ENCODE results near the gene MOSMO. TPM values are rescaled to one million over a fixed set of nuclear protein-coding genes. Genes with fewer than 3 reads are reported as not detected.

The MOSMO gene
- total and polyA plus RNA-seq, 9 of the 15 experiments (the other 6 are each of a cell fraction or from before 2014, with no cell fraction given): 1.9 to 13.3 (median 7.7) TPM

GRCh38 chr16:22031483-22032083 is 23.7 kb downstream of the MOSMO start:
- no peak overlapping the region for H2AFZ ChIP-seq (ENCODE audit: low read depth, low read length)
- H3K27me3 ChIP-seq (ENCODE audit: control insufficient read depth in 2 of 2, insufficient read depth in 2 of 2, low read length in 2 of 2): no peaks in the 10 kb centered on the region
- CTCF ChIA-PET (ENCODE audit: low intra/inter-chr PET ratio): no interaction called here
- BruUV-seq (replicated peaks): no TSS peak
- no peak for ATAC-seq
- no peaks in the 10 kb centered on the region; a peak in 1 of 5 replicates for H3K4me1 ChIP-seq (replicated peaks in 1 of 2; ENCODE audit: control insufficient read depth in 2 of 2, insufficient read depth in 2 of 2, low read length in 2 of 2)
- 40% methylated on average over 2 of the region's 2 CpGs for WGBS (ENCODE audit: insufficient coverage, low coverage, missing lambda C conversion rate)
- intact Hi-C loops (cut with micrococcal nuclease) (no loop called here), in situ Hi-C loops (cut with MboI) (loop anchor here (25.0 kb wide), 1 partner anchor 1019 kb away; no protein-coding TSS in a partner anchor)
- DNase-seq (ENCODE audit: extremely low read depth in 1 of 4, low spot score in 3 of 4): no peak
- no peak for FAIRE-seq
- H3K4me3 ChIP-seq: no peak overlapping the region
- H3K9ac ChIP-seq (ENCODE audit: insufficient read depth in 1 of 2, low read depth in 2 of 2, low read length in 2 of 2): no peak overlapping the region
- no peak overlapping the region for H3K4me2 ChIP-seq (ENCODE audit: insufficient read depth, low read length)
- no peaks in the 10 kb centered on the region; the same call in 2 of the 3 replicates for H3K79me2 ChIP-seq (ENCODE audit: control insufficient read depth, insufficient read depth, low read length)
- no peaks in the 10 kb centered on the region for H4K20me1 ChIP-seq (replicated peaks; ENCODE audit: control insufficient read depth, insufficient read depth, low read length)
- no peaks in the 10 kb centered on the region for H3K9me1 ChIP-seq (ENCODE audit: control insufficient read depth, insufficient read depth, low read length)
- POLR2A ChIA-PET: interaction anchor here (0.9 kb wide), 1 partner anchor 19 kb away, joined by 3 read pairs; no protein-coding TSS in a partner anchor
- H3K27ac ChIP-seq (ENCODE audit: extremely low read depth, low read depth, low read length): no peak overlapping the region
- H3K9me3 ChIP-seq (replicated peaks; ENCODE audit: control insufficient read depth, insufficient read depth, low read depth, low read length): no peaks in the 10 kb centered on the region
- H3K36me3 ChIP-seq (ENCODE audit: control insufficient read depth, insufficient read depth, low read length): no peaks in the 10 kb centered on the region
- TF ChIP-seq ZBTB7A (IDR thresholded peaks at IDR 0.05; ENCODE audit: borderline replicate concordance, control insufficient read depth, low read depth, low read length) (no peak), RBM39 (optimal IDR thresholded peaks at IDR 0.05; ENCODE audit: low read depth, low read length) (no peak), MEF2A (IDR thresholded peaks at IDR 0.05; ENCODE audit: control insufficient read depth, low read depth, low read length) (no peak), BDP1 (IDR thresholded peaks at IDR 0.05; ENCODE audit: insufficient read depth, insufficient read length) (no peak), BACH1 (tag; IDR thresholded peaks at IDR 0.05) (peak; percentile 82; the same call in 1 of the 2 replicates), TSC22D4 (tag; IDR thresholded peaks at IDR 0.05) (no peak), ZNF740 (CRISPR knock-in tag; IDR thresholded peaks at IDR 0.05) (no peak), ZNF740 (tag; IDR thresholded peaks at IDR 0.05) (no peak), NRF1 (conservative IDR thresholded peaks at IDR 0.05 in 1 of 2, IDR thresholded peaks at IDR 0.05 in 1 of 2) (no peak), ETV1 (tag; conservative IDR thresholded peaks at IDR 0.05; ENCODE audit: low read depth) (0 out of 2 replicates have a peak, but pooled peaks have one; percentile 27), ZNF77 (CRISPR knock-in tag; IDR thresholded peaks at IDR 0.05) (no peak), CEBPG (CRISPR knock-in tag; IDR thresholded peaks at IDR 0.05) (no peak), CEBPG (tag; conservative IDR thresholded peaks at IDR 0.05 in 1 of 2, IDR thresholded peaks at IDR 0.05 in 1 of 2) (peak in 1 of 2 experiments; percentile 38; a peak in 1 of 4 replicates), ZBTB26 (CRISPR knock-in tag; IDR thresholded peaks at IDR 0.05) (no peak), HMG20B (CRISPR knock-in tag; IDR thresholded peaks at IDR 0.05) (no peak), RUNX1 (IDR thresholded peaks at IDR 0.05; ENCODE audit: low read depth) (no peak), ZNF764 (CRISPR knock-in tag; IDR thresholded peaks at IDR 0.05; ENCODE audit: low read depth) (no peak), NFXL1 (CRISPR knock-in tag; IDR thresholded peaks at IDR 0.05) (no peak), ZNF707 (CRISPR knock-in tag; conservative IDR thresholded peaks at IDR 0.05) (no peak), ZBTB1 (CRISPR knock-in tag; IDR thresholded peaks at IDR 0.05; ENCODE audit: borderline replicate concordance, low read depth) (no peak)
- TF ChIP-seq, protein P1, sequence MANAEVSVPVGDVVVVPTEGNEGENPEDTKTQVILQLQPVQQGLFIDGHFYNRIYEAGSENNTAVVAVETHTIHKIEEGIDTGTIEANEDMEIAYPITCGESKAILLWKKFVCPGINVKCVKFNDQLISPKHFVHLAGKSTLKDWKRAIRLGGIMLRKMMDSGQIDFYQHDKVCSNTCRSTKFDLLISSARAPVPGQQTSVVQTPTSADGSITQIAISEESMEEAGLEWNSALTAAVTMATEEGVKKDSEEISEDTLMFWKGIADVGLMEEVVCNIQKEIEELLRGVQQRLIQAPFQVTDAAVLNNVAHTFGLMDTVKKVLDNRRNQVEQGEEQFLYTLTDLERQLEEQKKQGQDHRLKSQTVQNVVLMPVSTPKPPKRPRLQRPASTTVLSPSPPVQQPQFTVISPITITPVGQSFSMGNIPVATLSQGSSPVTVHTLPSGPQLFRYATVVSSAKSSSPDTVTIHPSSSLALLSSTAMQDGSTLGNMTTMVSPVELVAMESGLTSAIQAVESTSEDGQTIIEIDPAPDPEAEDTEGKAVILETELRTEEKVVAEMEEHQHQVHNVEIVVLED (CRISPR knock-in tag; IDR thresholded peaks at IDR 0.05): no peak
